IMR-90 (cell line): ENCODE results near the gene JPH4. TPM values are rescaled to one million over a fixed set of nuclear protein-coding genes. Genes with fewer than 3 reads are reported as not detected.

Experiments used
- ATAC-seq: fragments of 200-7000 bp; cut with Tn5 transposase; 2 replicates; pipeline ENCODE4 v1.9.1; 2020; ENCODE audit warnings: low read depth, mild to moderate bottlenecking, moderate library complexity
- BruUV-seq: library from RNA; stranded (reverse); fragments of 400-500 nt; replicated peaks from 2 replicates; lab custom pipeline; 2021; lab: Mats Ljungman, UMichigan
- CTCF ChIA-PET: fragments of 300-600 bp; formaldehyde crosslinking; extraction: SDS; loops from one replicate; lab custom pipeline; 2021; ENCODE audit warnings: antibody characterized with exemption; lab: Yijun Ruan, JAX
- POLR2A ChIA-PET: fragments of 300-600 bp; sonication (Branson Sonifier 250); formaldehyde crosslinking; loops from one replicate; lab custom pipeline; 2022; ENCODE audit warnings: antibody characterized with exemption; ENCODE audit not compliant: unreplicated experiment; lab: Charles Lee
- DNase-seq: peaks from one replicate; pipeline ENCODE4 v3.0.0; 2013
- H2AFZ ChIP-seq: replicated peaks from 2 replicates; pipeline ENCODE3; 2013; ENCODE audit warnings: low read length, mild to moderate bottlenecking; ENCODE audit not compliant: poor library complexity
- H2AK5ac ChIP-seq: 2 replicates; pipeline ENCODE4 v1.6.1; 2013; ENCODE audit warnings: low read depth, low read length, inconsistent platforms
- H2AK9ac ChIP-seq: replicated peaks from 2 replicates; pipeline ENCODE3; 2013; ENCODE audit warnings: mild to moderate bottlenecking, low read depth, low read length, moderate library complexity; ENCODE audit not compliant: poor library complexity
- H2BK120ac ChIP-seq: 2 replicates; pipeline ENCODE4 v1.6.1; 2013; ENCODE audit warnings: low read depth, low read length, inconsistent platforms
- H2BK15ac ChIP-seq: 3 replicates; pipeline ENCODE4 v1.6.1; 2013; ENCODE audit warnings: low read depth, low read length, inconsistent platforms
- H2BK20ac ChIP-seq: 2 replicates; pipeline ENCODE4 v1.6.1; 2013; ENCODE audit warnings: low read depth, mild to moderate bottlenecking, inconsistent platforms, low read length, moderate library complexity
- H2BK5ac ChIP-seq: 2 replicates; pipeline ENCODE4 v1.6.1; 2013; ENCODE audit warnings: mild to moderate bottlenecking, low read depth, low read length, inconsistent platforms; ENCODE audit not compliant: poor library complexity, severe bottlenecking
- H3K14ac ChIP-seq: replicated peaks from 2 replicates; pipeline ENCODE4 v1.6.1; 2013; ENCODE audit warnings: low read depth, low read length, inconsistent platforms
- H3K18ac ChIP-seq: 2 replicates; pipeline ENCODE4 v1.6.1; 2013; ENCODE audit warnings: low read depth, low read length, control low read depth
- H3K23ac ChIP-seq: 2 replicates; pipeline ENCODE4 v1.6.1; 2013; ENCODE audit warnings: low read depth, low read length, inconsistent platforms
- H3K27ac ChIP-seq: 2 replicates; pipeline ENCODE4 v1.5.1; 2013; ENCODE audit warnings: mild to moderate bottlenecking, control low read depth, low read length; ENCODE audit not compliant: insufficient read depth
- H3K27me3 ChIP-seq: 2 replicates; pipeline ENCODE4 v1.6.1; 2013; ENCODE audit warnings: low read length; ENCODE audit not compliant: control insufficient read depth, insufficient read depth
- H3K36me3 ChIP-seq: 2 replicates; pipeline ENCODE4 v1.6.1; 2013; ENCODE audit warnings: low read length, mixed read lengths; ENCODE audit not compliant: control insufficient read depth, insufficient read depth
- H3K4ac ChIP-seq: 2 replicates; pipeline ENCODE4 v1.6.1; 2013; ENCODE audit warnings: low read depth, low read length, inconsistent platforms
- H3K4me1 ChIP-seq: 2 replicates; pipeline ENCODE4 v1.6.1; 2013; ENCODE audit warnings: low read length, mixed read lengths; ENCODE audit not compliant: control insufficient read depth, insufficient read depth
- H3K4me2 ChIP-seq: 2 replicates; pipeline ENCODE4 v1.6.1; 2013; ENCODE audit warnings: low read depth, mild to moderate bottlenecking, control low read depth, low read length, moderate library complexity
- H3K4me3 ChIP-seq: 2 replicates; pipeline ENCODE4 v1.5.1; 2013; ENCODE audit warnings: low read depth, mild to moderate bottlenecking, control low read depth, low read length, moderate library complexity; ENCODE audit not compliant: insufficient read depth
- H3K56ac ChIP-seq: 2 replicates; pipeline ENCODE4 v1.6.1; 2013; ENCODE audit warnings: low read length, inconsistent platforms; ENCODE audit not compliant: insufficient read depth; ENCODE audit errors: extremely low read depth
- H3K79me1 ChIP-seq, 2 experiments: 2 replicates each; pipeline ENCODE4 v1.6.1; 2013; ENCODE audit warnings: low read length in 2 of 2, inconsistent platforms in 1 of 2, low read depth in 1 of 2
- H3K9ac ChIP-seq: 2 replicates; pipeline ENCODE4 v1.6.1; 2013; ENCODE audit warnings: low read depth, low read length, control low read depth
- H3K9me1 ChIP-seq: 2 replicates; pipeline ENCODE4 v1.6.1; 2013; ENCODE audit warnings: low read length, inconsistent platforms; ENCODE audit not compliant: insufficient read depth
- H3K9me3 ChIP-seq: 2 replicates; pipeline ENCODE4 v1.6.1; 2013; ENCODE audit warnings: low read length; ENCODE audit not compliant: control insufficient read depth, insufficient read depth
- H4K20me1 ChIP-seq: 2 replicates; pipeline ENCODE4 v1.6.1; 2013; ENCODE audit warnings: low read length, inconsistent platforms; ENCODE audit not compliant: insufficient read depth
- H4K5ac ChIP-seq: 2 replicates; pipeline ENCODE4 v1.6.1; 2013; ENCODE audit warnings: mild to moderate bottlenecking, low read depth, low read length, control low read depth
- H4K8ac ChIP-seq, 2 experiments: 2 replicates each; pipeline ENCODE4 v1.6.1; 2013; ENCODE audit warnings: low read depth in 2 of 2, low read length in 2 of 2, control low read depth in 1 of 2, inconsistent platforms in 1 of 2
- H4K91ac ChIP-seq: 2 replicates; pipeline ENCODE4 v1.6.1; 2013; ENCODE audit warnings: low read depth, low read length, inconsistent platforms; ENCODE audit not compliant: insufficient read depth
- BHLHE40 ChIP-seq: fragments of 150-350 bp; IDR thresholded peaks from 2 replicates; pipeline ENCODE4 v1.6.1; 2016; ENCODE audit warnings: mild to moderate bottlenecking, low read depth, low read length
- CEBPB ChIP-seq: IDR thresholded peaks from 2 replicates; pipeline ENCODE4 v1.6.1; 2012; ENCODE audit warnings: low read depth, low read length, improper control_type of control experiment
- CHD1 ChIP-seq: IDR thresholded peaks from 2 replicates; pipeline ENCODE4 v1.6.1; 2012; ENCODE audit warnings: low read depth, low read length, improper control_type of control experiment
- ELK1 ChIP-seq: fragments of 150-350 bp; IDR thresholded peaks from 2 replicates; pipeline ENCODE4 v1.6.1; 2016; ENCODE audit warnings: low read depth, mild to moderate bottlenecking, low read length, moderate library complexity, borderline replicate concordance
- FOS ChIP-seq: fragments of 150-350 bp; IDR thresholded peaks from 2 replicates; pipeline ENCODE4 v1.6.1; 2016; ENCODE audit warnings: low read depth, low read length
- POLR2A ChIP-seq: IDR thresholded peaks from 2 replicates; pipeline ENCODE4 v1.6.1; 2012; ENCODE audit warnings: mild to moderate bottlenecking, low read depth, low read length
- RAD21 ChIP-seq: IDR thresholded peaks from 2 replicates; pipeline ENCODE4 v1.6.1; 2012; ENCODE audit warnings: low read length, improper control_type of control experiment
- RCOR1 ChIP-seq: IDR thresholded peaks from 2 replicates; pipeline ENCODE4 v1.6.1; 2012; ENCODE audit warnings: mild to moderate bottlenecking, low read length, improper control_type of control experiment; ENCODE audit not compliant: insufficient replicate concordance
- RFX5 ChIP-seq: IDR thresholded peaks from 2 replicates; pipeline ENCODE4 v1.8.0; 2012; ENCODE audit warnings: low read depth, mild to moderate bottlenecking, low read length, moderate library complexity
- USF2 ChIP-seq: fragments of 150-350 bp; IDR thresholded peaks from 2 replicates; pipeline ENCODE4 v1.6.1; 2017; ENCODE audit warnings: mild to moderate bottlenecking, antibody characterized with exemption, low read length, low read depth
- WGBS, 2 experiments: methylation state at CpG; one replicate each; pipeline versions ENCODE4 v1.1.5 to v1.1.7; 2013; ENCODE audit warnings: missing lambda C conversion rate in 2 of 2; ENCODE audit not compliant: insufficient read length in 1 of 2; ENCODE audit errors: extremely low coverage in 2 of 2; 5-methylcytosine and 5-hydroxymethylcytosine counted together
- dilution Hi-C: fragments of 300-500 bp; cut with HindIII; formaldehyde crosslinking; loops from one replicate; pipeline ENCODE4 v1.14.3; 2018; ENCODE audit warnings: low sequenced_read_pairs; ENCODE audit not compliant: unreplicated experiment
- in situ Hi-C: fragments of 300-500 bp; cut with MboI; formaldehyde crosslinking; loops from 3 replicates; pipeline ENCODE4 v1.14.3; 2019; ENCODE audit warnings: low sequenced_read_pairs, inconsistent platforms, mixed read lengths
- intact Hi-C: fragments of 100-400 bp; cut with micrococcal nuclease; formaldehyde crosslinking; loops from 2 replicates; pipeline ENCODE4 v1.10.0; 2022
- polyA plus RNA-seq, 3 experiments: library from polyadenylated mRNA; depleted of rRNA; stranded (reverse); fragments of >200 nt; gene quantifications; 2 replicates each; pipeline ENCODE4 v1.2.3, GENCODE V29; 2012; ENCODE audit warnings: low replicate concordance in 1 of 3
- total RNA-seq: library from RNA; depleted of rRNA; stranded (reverse); fragments of >200 nt; gene quantifications from 2 replicates; pipeline ENCODE4 v1.2.3, GENCODE V29; 2012

JPH4 gene
- total and polyA plus RNA-seq, 2 of the 4 experiments (the other 2 are of a cell fraction), result not detected

GRCh38 chr14:23624830-23625404 lies 46.3 kb upstream of the JPH4 start:
- Histone ChIP-seq H3K27ac (no peak overlapping the region), H4K5ac (no peak overlapping the region), H3K56ac (no peak overlapping the region), H2BK5ac (no peak overlapping the region), H2AK5ac (no peak overlapping the region), H3K4me1 (no peaks in the 10 kb centered on the region), H2AK9ac (no peak overlapping the region), H3K23ac (no peak overlapping the region), H2AFZ (no peak overlapping the region), H2BK15ac (no peak overlapping the region), H3K4ac (no peak overlapping the region), H3K9me1 (no peaks in the 10 kb centered on the region), H3K9ac (no peak overlapping the region), H3K4me3 (no peak overlapping the region), H2BK20ac (no peak overlapping the region), H4K8ac (no peak overlapping the region), H3K79me1 (no peaks in the 10 kb centered on the region), H3K18ac (no peak overlapping the region), H3K36me3 (no peaks in the 10 kb centered on the region), H2BK120ac (no peak overlapping the region), H4K91ac (no peak overlapping the region), H3K4me2 (no peak overlapping the region), H3K14ac (no peak overlapping the region), H3K27me3 (no peaks in the 10 kb centered on the region), H3K9me3 (peaks cover 4% of the 10 kb centered on the region; the same call in 1 of the 2 replicates), H4K20me1 (no peaks in the 10 kb centered on the region)
- ChIA-PET CTCF (interaction anchor here (0.6 kb wide), 1 partner anchor 13 kb away, joined by 3 read pairs; no protein-coding TSS in a partner anchor), POLR2A (no interaction called here)
- intact Hi-C loops, result no loop called here
- 93% methylated on average over 1 of the region's 3 CpGs; no CpG with 5 or more reads in 1 of the 2 experiments for WGBS, 2 experiments
- no peak for DNase-seq
- dilution Hi-C loops, result no loop called here
- TF ChIP-seq POLR2A (no peak), CEBPB (no peak), RFX5 (no peak), USF2 (no peak), RAD21 (no peak), CHD1 (no peak), FOS (no peak), BHLHE40 (no peak), RCOR1 (no peak), ELK1 (no peak)
- in situ Hi-C loops, result no loop called here
- no peak for ATAC-seq
- BruUV-seq, result no TSS peak
